GM18870 (cell line): ENCODE results near the gene TXLNB.
"Not testable (repeated sequence)": the region's sequence is repeated elsewhere in the genome, so short reads cannot be mapped to it uniquely, and the experiment has no call there.

Experiments used
- ATAC-seq: cut with Tn5 transposase; IDR thresholded peaks from one replicate; pipeline ENCODE4 v1.9.1; 2021; ENCODE audit warnings: moderate library complexity; ENCODE audit not compliant: unreplicated experiment

The TXLNB gene

DNA sequence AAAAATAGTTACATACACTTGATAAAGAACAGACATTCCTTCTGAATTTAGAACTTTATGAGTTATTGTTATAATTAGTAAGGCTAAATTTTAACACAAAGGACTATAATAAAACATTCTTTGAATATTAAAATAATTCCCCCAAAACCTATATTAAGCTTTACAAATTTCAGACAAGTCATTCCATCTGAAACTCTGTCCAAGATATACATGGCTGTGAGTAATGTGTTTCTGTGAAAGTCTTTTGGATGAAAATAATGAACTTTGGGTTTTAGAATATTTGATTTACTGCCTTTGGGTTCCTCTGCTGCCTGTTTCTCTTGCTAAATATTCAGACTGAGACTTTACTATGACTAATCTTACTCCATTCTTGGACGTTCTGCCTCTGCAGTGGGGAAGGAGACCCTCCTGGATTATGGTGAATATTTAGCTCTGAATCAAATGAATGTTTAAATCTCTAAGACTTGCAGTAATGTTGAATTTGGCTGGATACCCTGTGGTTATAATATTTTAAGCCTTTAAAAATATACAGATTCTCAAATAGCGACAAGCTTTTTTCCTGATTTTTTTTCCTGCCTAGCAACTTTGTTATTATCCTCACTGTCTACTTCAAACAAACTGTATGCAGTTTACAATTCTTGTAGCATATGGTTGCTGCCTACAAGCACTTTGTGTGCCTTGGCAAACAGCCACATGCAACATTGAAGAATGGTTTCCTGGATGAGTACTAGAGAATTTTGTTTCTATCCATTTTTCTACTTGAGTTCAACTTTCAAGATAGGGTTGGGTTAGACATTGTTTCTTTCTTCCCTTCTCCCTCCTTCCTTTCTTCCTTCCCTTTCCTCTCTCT lies 51.4 kb downstream of the TXLNB start:
- ATAC-seq, result no peak

- ATAC-seq, result no peak
Measured at GRCh38 chr6:139239064-139239463, 52.7 kb downstream of the TXLNB start.

DNA sequence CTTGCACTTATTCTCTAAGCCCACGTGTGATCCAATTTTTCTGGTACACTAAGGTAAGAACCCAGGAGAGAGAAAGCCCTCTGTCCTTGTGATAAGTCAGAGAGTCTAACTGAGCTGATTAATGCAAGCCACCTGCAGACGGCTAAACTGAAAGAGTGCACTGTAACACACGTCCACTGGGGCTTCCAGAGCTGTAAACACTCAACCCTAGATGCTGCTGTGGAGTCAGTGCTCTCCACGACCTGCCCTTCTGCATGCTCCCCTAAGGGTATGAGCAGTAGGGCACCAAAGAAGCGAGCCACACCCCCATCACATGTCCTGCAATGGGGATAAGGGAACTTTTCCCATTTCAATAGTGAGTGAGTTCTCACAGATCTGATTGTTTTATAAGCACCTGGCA lies 55.7 kb downstream of the TXLNB start:
- no peak for ATAC-seq

DNA sequence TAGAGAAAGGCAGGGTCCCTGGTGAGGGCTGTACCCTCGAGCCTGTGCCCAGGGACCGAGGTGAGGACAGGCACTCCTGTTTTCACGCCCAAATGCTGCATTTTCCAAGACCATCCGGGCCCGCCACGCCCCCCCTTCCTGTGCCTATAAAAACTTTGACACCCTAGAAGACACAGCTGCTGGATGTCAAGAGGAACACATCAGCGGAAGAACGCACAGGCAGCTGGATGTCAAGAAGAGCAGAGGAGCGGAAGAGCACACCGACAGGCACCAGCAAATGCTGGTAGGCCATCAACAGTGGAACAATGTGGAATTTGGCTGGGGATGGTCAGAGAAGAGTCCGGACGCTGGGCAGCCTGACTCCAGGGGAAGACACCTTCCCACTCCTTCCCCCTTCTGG lies 56.1 kb downstream of the TXLNB start:
- ATAC-seq, result no peak

DNA sequence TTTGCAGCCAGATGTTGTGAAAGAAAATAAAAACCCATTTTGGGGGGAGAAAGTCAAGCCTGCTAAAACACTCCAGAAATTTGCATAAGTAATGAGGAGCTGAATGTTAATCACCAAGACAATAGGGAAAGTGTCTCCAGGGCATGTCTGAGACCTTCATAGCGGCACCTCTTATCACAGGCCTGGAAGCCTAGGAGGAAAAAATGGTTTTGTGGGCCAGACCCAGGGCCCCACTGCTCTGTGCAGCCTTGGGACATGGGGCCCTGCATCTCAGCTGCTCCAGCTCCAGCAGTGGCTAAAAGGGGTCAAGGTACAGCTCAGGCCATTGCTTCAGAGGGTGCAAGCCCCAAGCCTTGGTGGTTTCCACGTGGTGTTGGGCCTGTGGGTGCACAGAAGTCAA lies 57.6 kb downstream of the TXLNB start:
- ATAC-seq, result not testable (repeated sequence)

DNA sequence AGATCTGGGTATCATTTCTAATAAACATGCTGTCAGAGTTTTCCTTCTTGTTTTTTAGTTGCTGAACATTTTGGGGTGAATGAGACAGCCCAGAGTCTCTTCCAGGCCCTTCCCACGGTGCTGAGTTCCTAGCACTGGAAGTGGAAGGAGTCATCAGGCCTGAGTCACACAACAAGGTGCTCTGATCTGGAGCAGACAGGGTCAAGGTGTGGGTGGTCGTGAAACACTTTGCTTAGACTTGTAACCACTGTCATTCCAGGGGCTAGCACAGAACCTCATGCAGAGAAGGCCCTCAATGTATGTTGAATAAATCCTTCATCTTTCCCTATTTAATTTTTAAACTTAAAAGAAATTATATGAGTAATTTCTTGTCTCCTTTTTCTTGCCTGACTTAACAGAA lies 60.6 kb downstream of the TXLNB start:
- ATAC-seq, result no peak

DNA sequence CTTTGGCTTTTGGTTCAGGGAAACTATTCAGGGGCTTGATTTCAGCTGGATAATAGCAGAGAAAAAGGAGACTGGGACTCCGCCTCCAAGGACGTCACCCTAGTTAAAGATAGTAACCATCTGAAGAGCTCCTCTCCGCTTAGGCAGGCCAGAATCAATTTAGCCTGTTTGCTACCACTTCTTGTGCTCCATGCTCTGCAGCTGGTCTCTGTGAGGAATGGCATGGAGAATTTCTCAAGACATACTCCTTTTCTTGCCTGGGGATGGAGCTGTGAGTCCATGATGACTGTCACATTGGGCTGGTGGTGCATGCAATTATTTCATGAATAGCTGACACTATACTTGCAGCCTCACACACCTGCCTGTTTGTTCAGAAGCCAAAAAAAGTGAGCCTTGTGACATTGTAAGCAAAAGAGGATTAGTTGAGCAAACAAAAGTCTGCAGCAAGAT lies 61.4 kb downstream of the TXLNB start:
- no peak for ATAC-seq

DNA sequence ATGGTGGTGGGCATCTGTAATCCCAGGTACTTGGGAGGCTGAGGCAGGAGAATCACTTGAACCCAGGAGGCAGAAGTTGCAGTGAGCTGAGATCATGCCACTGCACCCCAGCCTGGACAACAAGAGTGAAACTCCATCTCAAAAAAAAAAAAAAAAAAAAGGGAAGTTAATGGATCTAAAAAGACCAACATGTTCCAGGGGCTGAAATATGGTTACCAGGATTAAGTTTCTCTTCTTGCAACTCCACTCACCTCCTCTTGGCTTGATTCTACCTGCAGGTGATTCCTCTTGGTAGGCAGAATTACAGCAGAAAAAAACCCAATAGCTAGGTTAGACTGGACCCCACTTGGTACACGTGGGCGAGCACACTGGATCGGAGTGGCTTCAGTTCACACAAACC lies 63.4 kb downstream of the TXLNB start:
- ATAC-seq, result not testable (repeated sequence)

- ATAC-seq, result no peak
Measured at GRCh38 chr6:139219746-139220145, 72.1 kb downstream of the TXLNB start.

DNA sequence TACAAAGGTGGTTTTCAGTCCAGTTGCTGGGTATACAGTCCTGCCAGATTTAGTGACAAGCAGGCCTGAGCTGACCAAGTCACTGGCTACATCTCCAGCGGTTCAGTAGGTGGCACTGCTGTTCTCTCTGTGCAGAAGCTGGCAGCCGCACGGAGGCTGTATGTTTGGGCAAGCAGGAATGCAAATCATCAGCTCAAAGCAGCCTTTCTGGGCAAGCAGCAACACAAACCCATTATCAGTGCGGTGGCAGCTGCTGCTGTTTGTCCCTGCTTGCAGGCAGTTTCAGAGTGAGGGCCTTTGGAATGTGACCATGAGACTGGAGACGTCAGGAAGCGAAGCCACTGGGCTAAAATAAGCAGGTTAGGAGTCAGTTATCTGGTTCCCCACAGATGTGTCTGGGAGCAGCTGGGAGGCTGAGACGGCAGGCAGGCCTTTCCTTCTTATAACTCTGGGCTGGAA lies 72.5 kb downstream of the TXLNB start:
- ATAC-seq, result peak; percentile 100

GRCh38 chr6:139212460-139212859 lies 79.3 kb downstream of the TXLNB start:
- not testable (repeated sequence) for ATAC-seq

GRCh38 chr6:139210766-139211165 lies 81.0 kb downstream of the TXLNB start:
- not testable (repeated sequence) for ATAC-seq

GRCh38 chr6:139205843-139206242 lies 86.0 kb downstream of the TXLNB start:
- no peak for ATAC-seq

DNA sequence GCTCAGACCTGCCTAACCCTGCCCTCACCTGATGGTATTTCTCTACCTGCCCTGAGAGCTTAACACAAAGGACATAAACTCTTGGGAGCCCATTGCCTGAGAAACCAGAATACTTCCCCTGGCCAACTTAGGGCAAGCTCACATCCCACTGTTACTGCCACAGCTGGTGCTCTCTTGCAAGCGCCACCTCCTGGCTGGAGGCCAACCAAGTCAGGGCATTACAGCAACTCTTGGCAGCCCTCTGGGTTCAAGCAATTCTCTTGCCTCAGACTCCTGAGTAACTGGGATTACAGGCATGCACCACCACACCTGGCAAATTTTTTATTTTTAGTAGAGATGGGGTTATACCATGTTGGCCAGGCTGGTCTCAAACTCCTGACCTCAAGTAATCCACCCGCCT lies 86.8 kb downstream of the TXLNB start:
- no peak for ATAC-seq

DNA sequence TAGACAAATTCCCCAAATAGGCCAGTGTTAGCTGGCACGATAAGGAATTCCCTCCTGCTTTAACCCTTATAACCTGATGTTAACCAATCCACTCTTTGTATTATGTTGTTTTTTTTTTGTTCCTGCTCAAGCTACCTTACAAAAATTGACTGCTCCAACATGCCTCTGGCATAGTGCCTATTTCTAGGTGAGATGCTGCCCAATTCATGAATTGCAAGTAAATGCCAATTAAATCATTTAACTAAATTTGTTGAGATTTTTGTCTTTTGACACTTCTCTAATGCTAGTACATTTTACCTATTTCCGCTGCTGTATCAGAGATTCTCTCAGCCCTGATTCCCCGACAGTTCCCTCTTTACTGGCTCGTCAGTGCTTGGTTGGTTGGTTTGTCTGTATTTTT lies 90.4 kb downstream of the TXLNB start:
- no peak for ATAC-seq

DNA sequence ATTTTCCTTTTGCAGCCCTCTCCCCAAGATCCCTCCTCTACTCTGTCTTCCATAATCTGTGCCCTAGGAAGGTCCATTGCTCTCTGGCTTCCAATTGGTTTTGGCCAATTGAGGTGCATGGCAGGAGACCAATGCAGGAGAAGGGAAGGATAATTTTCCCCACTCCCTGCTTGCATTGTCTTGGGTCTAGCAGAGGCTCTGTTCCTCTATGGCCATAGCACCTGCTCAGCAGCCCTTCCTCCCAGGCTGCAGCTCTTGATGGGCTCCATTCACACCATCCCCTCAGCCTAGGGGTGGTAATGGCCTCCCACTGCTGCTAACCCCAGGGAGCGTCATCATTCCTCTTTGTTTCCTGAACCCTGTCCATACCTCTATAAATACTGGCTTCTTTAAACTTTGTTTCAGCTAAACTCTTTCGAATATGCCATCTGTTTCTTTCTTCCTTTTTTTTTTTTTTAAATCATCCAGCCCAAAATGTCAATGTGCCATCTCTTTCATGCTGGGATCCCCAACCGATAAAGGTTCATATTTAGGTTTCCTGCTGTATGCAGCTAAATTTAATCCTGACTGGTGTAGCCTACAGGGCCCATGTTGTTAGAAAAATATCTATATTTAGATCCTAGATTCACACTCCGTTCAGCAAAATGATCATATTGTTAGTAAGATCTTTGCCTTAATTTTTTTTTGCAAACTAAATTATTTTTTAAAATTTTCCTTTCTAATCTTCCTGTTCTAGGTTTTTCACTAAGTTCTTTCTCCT lies 93.1 kb downstream of the TXLNB start:
- ATAC-seq, result no peak

GRCh38 chr6:139194740-139195139 lies 97.1 kb downstream of the TXLNB start:
- no peak for ATAC-seq
